Measurements from ENCODE around the gene XBP1.

- TF ChIP-seq CTCF (IDR thresholded peaks at IDR 0.05 in 4 of 5, conservative IDR thresholded peaks at IDR 0.05 in 1 of 5) (no peak), POLR2A (IDR thresholded peaks at IDR 0.05) (no peak)
These were observed 31.5 kb downstream of the XBP1 start for GRCh38 chr22:28768701-28769393.

All from gastrocnemius medialis (tissue), 4 donors.